Esophagus (tissue), 2 donors: ENCODE data around the gene RTBDN. TPM values are rescaled to one million over a fixed set of nuclear protein-coding genes. Genes with fewer than 3 reads are reported as not detected.

Source experiments
- H3K27ac ChIP-seq, 2 donors: one replicate each; pipeline ENCODE4 v1.5.1; 2013; ENCODE audit warnings: low read depth in 2 of 2, mild to moderate bottlenecking in 2 of 2, inconsistent platforms in 1 of 2, low read length in 1 of 2, moderate library complexity in 1 of 2
- H3K27me3 ChIP-seq, 2 donors: one replicate each; pipeline ENCODE4 v1.6.1; 2013; ENCODE audit warnings: low read length in 2 of 2, control low read depth in 1 of 2, mild to moderate bottlenecking in 1 of 2; ENCODE audit not compliant: insufficient read depth in 2 of 2, control insufficient read depth in 1 of 2
- H3K36me3 ChIP-seq, 2 donors: one replicate each; pipeline ENCODE4 v1.6.1; 2013; ENCODE audit warnings: low read length in 1 of 2; ENCODE audit not compliant: control insufficient read depth in 2 of 2, insufficient read depth in 2 of 2
- H3K4me1 ChIP-seq, 2 donors: one replicate each; pipeline ENCODE4 v1.6.1; 2013; ENCODE audit warnings: low read length in 1 of 2; ENCODE audit not compliant: control insufficient read depth in 2 of 2, insufficient read depth in 2 of 2
- H3K4me3 ChIP-seq, 2 donors: one replicate each; pipeline ENCODE4 v1.5.1; 2013; ENCODE audit warnings: low read length in 2 of 2, mild to moderate bottlenecking in 2 of 2, low read depth in 1 of 2, moderate library complexity in 1 of 2
- H3K9me3 ChIP-seq, 2 donors: one replicate each; pipeline ENCODE4 v1.6.1; 2013; ENCODE audit warnings: mild to moderate bottlenecking in 2 of 2, low read depth in 1 of 2, low read length in 1 of 2, moderate library complexity in 1 of 2; ENCODE audit not compliant: control insufficient read depth in 2 of 2, insufficient read depth in 1 of 2
- WGBS, 2 donors: extraction: QIAGEN DNeasy Blood & Tissue Kit; methylation state at CpG; one replicate each; pipeline ENCODE4 v1.1.7; 2013; 5-methylcytosine and 5-hydroxymethylcytosine counted together
- polyA plus RNA-seq, 2 donors: library from polyadenylated mRNA; stranded (reverse); fragments of 200-250 nt; gene quantifications; one replicate each; pipeline ENCODE4 v1.2.3, GENCODE V29; 2013
- donor health status: healthy with polysubstance abuse.
- donor health status: Bipolar disorder and iron deficiency.

Gene RTBDN
- polyA plus RNA-seq, 2 donors: not detected

DNA sequence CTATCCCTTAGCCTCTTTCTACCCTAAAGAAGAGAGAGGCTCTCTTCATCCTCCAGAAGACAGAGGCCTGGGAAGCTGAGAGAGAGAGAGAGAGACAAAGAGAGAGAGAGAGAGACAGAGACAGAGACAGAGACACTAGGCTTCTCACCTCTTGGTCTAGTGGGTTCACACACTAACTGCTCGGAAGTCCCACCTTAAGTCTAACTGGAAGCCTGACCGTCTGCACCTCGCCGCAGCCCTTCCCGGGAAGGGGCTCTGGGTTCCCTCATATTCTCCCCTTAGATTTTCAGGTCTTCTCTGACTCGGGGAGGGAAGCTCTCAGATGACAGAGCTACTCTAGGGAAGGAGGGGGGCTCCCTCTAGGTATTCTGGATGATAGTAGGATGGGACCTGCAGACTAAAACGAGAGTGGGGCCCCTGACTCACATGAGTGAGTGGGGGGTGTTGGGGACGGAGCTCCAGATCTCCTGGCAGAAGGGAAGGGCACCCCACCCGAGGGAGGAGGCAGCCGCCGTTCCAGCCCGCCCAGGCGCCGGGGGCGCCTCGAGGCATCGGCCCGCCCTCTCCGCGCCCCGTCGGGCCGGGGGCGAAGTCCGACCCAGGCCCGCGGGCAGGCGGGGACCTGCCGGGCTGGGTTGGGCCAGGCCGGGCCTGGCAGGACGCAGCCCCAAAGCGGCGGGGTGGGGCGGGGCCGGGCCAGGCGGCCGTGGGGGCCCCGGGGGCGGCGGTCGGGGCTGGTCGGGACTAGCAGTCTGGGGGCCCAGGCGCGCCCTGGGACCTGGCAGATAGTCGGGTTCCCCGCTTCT lies 45.1 kb downstream of the RTBDN start:
- WGBS, 2 donors: 1 to 2% methylated on average over 31 to 46 of the region's 46 CpGs
- H3K27me3 ChIP-seq: no peaks in the 10 kb centered on the region
- H3K4me1 ChIP-seq: peaks cover 0 to 22% of the 10 kb centered on the region in 2 donors
- no peaks in the 10 kb centered on the region for H3K9me3 ChIP-seq
- H3K36me3 ChIP-seq: peaks cover 0 to 4% of the 10 kb centered on the region in 2 donors
- peak overlapping the region; percentile 100 for H3K27ac ChIP-seq
- peak overlapping the region; percentile 96 to 99 for H3K4me3 ChIP-seq

DNA sequence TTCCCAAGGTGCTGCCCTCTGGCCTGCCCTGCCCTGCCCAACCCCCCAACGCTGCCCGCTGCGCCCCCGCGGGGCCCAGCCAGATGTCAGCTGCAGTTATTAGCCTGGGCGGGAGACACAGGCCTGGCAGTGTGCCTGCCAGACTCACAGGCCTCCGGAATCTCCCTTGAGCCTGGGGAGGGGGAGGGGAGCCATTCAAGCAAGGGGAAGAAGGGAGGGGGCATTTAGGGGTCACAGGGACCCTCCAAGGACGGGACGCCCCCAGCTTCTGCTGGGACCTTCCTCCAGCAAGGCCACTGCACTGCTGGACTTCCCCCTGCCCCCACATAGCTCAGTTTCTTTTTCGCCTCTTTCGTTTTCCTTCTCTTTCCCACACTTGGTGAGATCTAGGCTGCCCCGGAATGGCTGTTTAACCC lies 45.7 kb downstream of the RTBDN start:
- Histone ChIP-seq H3K4me3 (peak overlapping the region; percentile 40 to 96), H3K9me3 (no peaks in the 10 kb centered on the region), H3K27ac (peak overlapping the region; percentile 100), H3K36me3 (peaks cover 0 to 4% of the 10 kb centered on the region in 2 donors), H3K27me3 (no peaks in the 10 kb centered on the region), H3K4me1 (peaks cover 0 to 25% of the 10 kb centered on the region in 2 donors)
- 1 to 4% methylated on average over 11 to 12 of the region's 12 CpGs for WGBS, 2 donors

DNA sequence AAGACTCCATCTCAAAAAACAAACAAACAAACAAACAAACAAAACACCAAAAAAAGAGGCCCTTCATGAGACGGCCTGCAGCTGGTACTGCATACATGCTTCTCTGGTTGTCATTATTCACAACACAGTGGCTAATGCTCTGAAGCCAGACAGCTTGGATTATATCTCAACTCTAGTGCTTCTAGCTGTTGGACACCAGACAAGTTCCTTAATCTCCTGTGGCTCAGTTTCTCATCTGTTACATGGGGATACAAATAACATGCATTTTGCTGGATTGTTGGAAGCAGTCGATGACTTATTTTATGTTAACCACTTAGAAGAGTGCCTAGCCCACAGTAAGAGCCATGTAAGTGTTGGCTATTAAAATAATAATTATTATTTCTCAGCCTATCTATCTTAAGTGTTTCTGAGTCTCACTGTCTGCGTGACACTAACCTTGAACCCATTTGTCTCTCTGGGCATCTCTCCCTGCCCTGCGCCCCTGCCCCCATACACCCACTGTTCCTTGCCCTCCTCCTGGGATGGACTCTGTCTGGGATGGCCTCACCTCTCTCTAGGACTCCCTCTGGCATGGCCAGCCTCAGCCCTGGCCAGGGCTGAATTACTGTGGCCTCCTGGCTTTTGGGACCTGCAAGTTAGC lies 46.2 kb downstream of the RTBDN start:
- 24 to 28% methylated on average over 4 of the region's 4 CpGs for WGBS, 2 donors
- H3K4me1 ChIP-seq: peaks cover 3 to 30% of the 10 kb centered on the region in 2 donors
- H3K27me3 ChIP-seq: no peaks in the 10 kb centered on the region
- H3K4me3 ChIP-seq: peak overlapping the region; percentile 9 to 21
- no peaks in the 10 kb centered on the region for H3K9me3 ChIP-seq
- H3K27ac ChIP-seq: peak overlapping the region; percentile 100
- H3K36me3 ChIP-seq: peaks cover 0 to 4% of the 10 kb centered on the region in 2 donors

DNA sequence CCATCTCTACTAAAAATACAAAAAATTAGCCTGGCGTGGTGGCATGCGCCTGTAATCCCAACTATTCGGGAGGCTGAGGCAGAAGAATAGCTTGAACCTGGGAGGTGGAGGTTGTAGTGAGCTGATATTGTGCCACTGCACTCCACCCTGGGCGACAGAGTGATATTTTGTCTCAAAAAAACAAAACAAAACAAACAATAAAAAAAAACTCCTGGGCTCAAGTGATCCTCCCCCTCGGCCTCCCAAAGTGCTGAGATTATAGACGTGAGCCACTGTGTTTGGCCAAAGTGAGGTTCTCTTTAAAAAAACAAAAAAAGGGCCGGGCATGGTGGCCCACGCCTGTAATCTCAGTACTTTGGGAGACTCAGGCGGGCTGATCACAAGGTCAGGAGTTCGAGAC lies 46.9 kb downstream of the RTBDN start:
- Histone ChIP-seq H3K27ac (peak overlapping the region; percentile 92 to 99), H3K27me3 (no peaks in the 10 kb centered on the region), H3K9me3 (no peaks in the 10 kb centered on the region), H3K4me1 (peaks cover 7 to 30% of the 10 kb centered on the region in 2 donors), H3K36me3 (peaks cover 0 to 1% of the 10 kb centered on the region in 2 donors), H3K4me3 (no peak overlapping the region)
- 70 to 74% methylated on average over 10 of the region's 10 CpGs for WGBS, 2 donors

DNA sequence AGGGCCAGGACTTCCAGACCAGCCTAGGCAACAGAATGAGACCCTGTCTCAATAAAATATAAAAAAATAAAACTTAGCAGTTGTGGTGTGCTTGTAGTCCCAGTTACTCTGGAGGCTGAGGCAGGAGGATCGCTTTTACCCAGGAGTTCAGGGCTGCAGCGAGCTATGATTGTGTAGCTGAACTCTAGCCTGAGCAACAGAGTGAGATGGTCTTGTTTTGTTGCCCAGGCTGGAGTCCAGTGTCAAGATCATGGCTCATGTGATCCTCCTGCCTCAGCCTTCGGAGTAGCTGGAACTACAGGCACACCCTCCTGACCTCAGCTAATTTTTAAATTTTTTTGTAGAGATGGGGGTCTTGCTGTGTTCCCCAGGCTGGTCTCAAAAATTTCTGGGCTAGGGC lies 47.4 kb downstream of the RTBDN start:
- WGBS, 2 donors: 77 to 78% methylated on average over 3 of the region's 3 CpGs
- no peaks in the 10 kb centered on the region for H3K9me3 ChIP-seq
- no peaks in the 10 kb centered on the region for H3K27me3 ChIP-seq
- H3K27ac ChIP-seq: peak overlapping the region; percentile 92 to 99
- H3K4me3 ChIP-seq: no peak overlapping the region
- no peaks in the 10 kb centered on the region for H3K36me3 ChIP-seq
- H3K4me1 ChIP-seq: peaks cover 7 to 30% of the 10 kb centered on the region in 2 donors

DNA sequence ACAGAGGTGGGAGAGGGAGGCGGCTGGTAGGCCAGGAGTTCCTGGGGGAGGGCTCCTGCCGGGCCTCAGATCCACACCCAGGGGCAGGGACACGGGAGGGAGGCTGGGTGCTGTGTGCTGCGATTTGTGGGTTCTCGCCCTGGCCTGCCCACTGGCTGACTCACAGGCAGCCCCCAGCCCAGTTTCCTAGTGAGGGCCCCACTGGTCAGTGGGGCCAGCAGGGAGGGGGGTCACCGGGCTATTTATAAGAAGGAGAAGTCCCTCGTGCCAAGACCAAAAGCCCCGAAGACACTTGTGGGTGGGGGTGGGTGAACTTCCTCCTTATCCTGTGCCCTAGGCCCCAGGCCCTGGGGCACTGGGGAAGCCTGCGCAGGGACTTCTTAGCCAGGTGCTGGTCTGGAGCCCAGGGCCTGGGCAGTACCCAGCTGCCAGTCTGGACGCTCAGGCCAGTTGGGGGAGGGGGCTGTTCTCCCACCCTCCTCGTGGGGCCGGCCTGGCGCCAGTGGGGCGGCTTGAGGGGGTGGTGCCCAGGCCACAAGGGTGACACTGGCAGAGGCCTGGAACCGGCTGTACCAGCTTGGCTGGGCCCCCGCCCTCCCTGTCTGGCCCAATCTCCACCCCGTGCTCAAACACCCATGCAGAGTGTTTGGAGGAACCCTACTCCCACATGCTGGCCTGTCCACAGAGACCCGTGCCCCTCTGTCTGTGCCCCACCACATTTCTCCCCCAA lies 48.1 kb downstream of the RTBDN start:
- Histone ChIP-seq H3K27me3 (no peaks in the 10 kb centered on the region), H3K4me1 (peaks cover 7 to 30% of the 10 kb centered on the region in 2 donors), H3K9me3 (no peaks in the 10 kb centered on the region), H3K27ac (peak overlapping the region; percentile 92 to 99), H3K4me3 (peak overlapping the region in 1 of 2 donors; percentile 19), H3K36me3 (no peaks in the 10 kb centered on the region)
- 29 to 30% methylated on average over 18 of the region's 18 CpGs for WGBS, 2 donors

DNA sequence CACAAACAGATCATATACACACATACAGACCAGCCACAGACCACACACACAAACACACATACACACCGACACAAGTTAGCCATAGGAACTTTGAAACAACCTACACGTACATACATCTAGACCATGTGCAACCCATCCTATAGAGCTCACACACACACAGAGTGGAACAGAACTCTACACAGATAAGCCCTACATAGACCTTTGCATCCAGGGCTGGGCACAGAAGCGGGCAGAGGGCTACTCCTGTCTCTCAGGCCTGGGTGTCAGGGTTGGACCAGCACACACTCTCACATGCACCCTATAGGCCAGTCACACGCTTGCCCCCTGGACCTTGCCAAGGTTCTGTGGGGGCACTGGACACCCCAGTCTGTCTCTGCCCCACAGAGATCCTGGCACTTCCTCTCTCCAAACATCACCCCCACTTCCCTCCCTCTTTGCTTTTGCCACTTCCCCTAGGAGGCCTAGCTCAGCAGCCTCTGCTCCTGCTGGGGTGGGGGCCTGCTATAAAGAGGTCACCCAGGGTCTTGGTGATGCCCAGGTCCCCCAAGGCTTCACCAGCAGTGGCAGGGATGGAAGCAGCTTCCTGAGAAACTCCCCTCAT lies 48.8 kb downstream of the RTBDN start:
- Histone ChIP-seq H3K4me3 (peak overlapping the region; percentile 4 to 28), H3K27me3 (no peaks in the 10 kb centered on the region), H3K27ac (peak overlapping the region; percentile 92 to 99), H3K9me3 (no peaks in the 10 kb centered on the region), H3K36me3 (no peaks in the 10 kb centered on the region), H3K4me1 (peaks cover 7 to 30% of the 10 kb centered on the region in 2 donors)
- 51 to 61% methylated on average over 4 of the region's 4 CpGs for WGBS, 2 donors

DNA sequence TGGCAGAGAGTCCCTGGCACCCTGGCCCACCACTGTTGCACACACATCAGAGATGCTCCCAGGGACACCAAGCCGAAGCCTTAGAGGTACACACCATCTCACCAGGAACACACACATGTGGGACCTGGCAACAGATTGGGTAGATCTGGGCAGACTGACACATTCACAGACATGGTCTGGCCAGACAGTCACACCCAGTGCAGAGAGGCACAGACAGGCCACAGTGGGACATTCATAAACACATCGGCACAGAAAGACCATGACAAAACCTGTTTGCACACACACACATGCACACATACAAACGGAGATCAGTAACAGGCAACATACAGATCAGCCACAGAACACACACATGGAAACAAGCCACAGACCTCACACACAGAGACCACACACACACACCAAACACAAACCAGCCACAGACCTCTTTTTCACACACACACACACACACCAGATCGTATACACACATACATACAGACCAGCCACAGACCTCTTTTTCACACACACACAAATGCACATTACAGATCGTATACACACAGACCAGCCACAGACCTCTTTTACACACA lies 49.4 kb downstream of the RTBDN start:
- 37 to 39% methylated on average over 5 of the region's 5 CpGs for WGBS, 2 donors
- no peaks in the 10 kb centered on the region for H3K27me3 ChIP-seq
- H3K9me3 ChIP-seq: no peaks in the 10 kb centered on the region
- H3K36me3 ChIP-seq: no peaks in the 10 kb centered on the region
- H3K4me3 ChIP-seq: peak overlapping the region; percentile 4 to 11
- H3K4me1 ChIP-seq: peaks cover 7 to 30% of the 10 kb centered on the region in 2 donors
- H3K27ac ChIP-seq: peak overlapping the region; percentile 92 to 99

DNA sequence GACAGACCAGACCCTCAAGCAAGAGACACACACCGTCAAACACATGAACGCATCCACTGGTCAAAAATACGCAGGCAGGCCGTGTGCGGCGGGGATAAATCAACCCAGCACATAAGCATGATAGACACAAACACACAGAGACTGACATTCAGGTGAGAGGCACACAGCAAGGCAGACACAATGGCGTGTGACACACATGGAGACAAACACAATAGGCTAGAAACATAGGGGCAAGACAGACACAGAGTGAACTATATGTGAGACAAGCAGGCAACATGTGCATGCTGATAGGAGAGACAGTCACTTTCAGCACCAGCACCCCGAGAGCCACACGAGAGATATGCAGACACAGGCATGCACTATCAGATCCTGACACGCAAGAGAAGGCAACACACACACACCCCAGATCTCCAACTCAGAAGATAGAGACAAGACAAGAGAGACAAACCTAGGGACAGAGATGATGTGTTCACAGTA lies 49.9 kb downstream of the RTBDN start:
- WGBS, 2 donors: 39 to 48% methylated on average over 10 of the region's 10 CpGs
- no peaks in the 10 kb centered on the region for H3K27me3 ChIP-seq
- no peaks in the 10 kb centered on the region for H3K36me3 ChIP-seq
- H3K4me3 ChIP-seq: peak overlapping the region; percentile 13 to 26
- H3K9me3 ChIP-seq: no peaks in the 10 kb centered on the region
- peak overlapping the region; percentile 92 to 99 for H3K27ac ChIP-seq
- H3K4me1 ChIP-seq: peaks cover 7 to 31% of the 10 kb centered on the region in 2 donors
